ENCODE data around the gene KCNK6. TPM values are rescaled to one million over a fixed set of nuclear protein-coding genes. Genes with fewer than 3 reads are reported as not detected.
"Not testable (repeated sequence)": the region's sequence is repeated elsewhere in the genome, so short reads cannot be mapped to it uniquely, and the experiment has no call there.

KCNK6 gene
- total RNA-seq, 2 donors from 2014 or later: 5.1 to 8.9 TPM

DNA sequence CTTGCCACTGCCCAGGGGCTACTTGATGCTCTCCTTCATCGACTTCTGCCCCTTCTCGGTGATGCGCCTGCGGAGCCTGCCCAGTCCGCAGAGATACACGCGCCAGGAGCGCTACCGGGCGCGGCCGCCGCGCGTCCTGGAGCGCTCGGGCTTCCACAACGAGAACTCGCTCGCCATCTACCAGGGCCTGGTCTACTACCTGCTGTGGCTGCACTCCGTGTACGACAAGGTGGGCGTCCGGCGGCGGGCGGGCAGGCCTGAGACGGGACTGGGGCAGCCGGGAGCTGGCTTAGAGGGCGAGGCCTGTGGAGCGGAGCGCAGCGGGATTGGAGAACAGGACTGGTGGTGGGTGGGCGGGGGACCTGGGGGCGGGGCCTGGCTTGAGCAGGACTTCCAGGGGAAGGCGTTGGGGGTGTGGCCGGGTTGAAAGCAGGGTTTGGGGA, 42.0 kb downstream of the KCNK6 start:
- 1% methylated on average over 16 to 37 of the region's 37 CpGs for WGBS, 2 experiments (ENCODE audit: insufficient coverage in 1 of 2, insufficient read length in 1 of 2)

GRCh38 chr19:38362076-38362945, 42.7 kb downstream of the KCNK6 start:
- Mint-ChIP-seq H3K36me3 (ENCODE audit: low read depth) (no peaks in the 10 kb centered on the region), H3K27me3 (ENCODE audit: insufficient read depth) (peaks cover 57% of the 10 kb centered on the region), H3K27ac (peak overlapping the region; percentile 90), H3K9me3 (peaks cover 18% of the 10 kb centered on the region), H3K4me1 (peaks cover 4% of the 10 kb centered on the region), H3K4me3 (peak overlapping the region; percentile 73)
- WGBS, 2 experiments (ENCODE audit: insufficient coverage in 1 of 2, insufficient read length in 1 of 2): 2 to 7% methylated on average over 25 to 68 of the region's 68 CpGs
- H3K27me3 ChIP-seq (ENCODE audit: control insufficient read depth, insufficient read depth, low read length, poor library complexity, severe bottlenecking): peaks cover 39% of the 10 kb centered on the region
- peak; percentile 98 for DNase-seq
- TF ChIP-seq CTCF (conservative IDR thresholded peaks at IDR 0.05): no peak
- peak overlapping the region; percentile 13 for H3K9ac ChIP-seq (ENCODE audit: extremely low read depth, low read length, poor library complexity, severe bottlenecking)
- no peak overlapping the region for H3K27ac ChIP-seq (ENCODE audit: low read depth, low read length)
- H3K4me3 ChIP-seq (ENCODE audit: low read length): peak overlapping the region; percentile 84
- no peaks in the 10 kb centered on the region for H3K4me1 ChIP-seq (ENCODE audit: control insufficient read depth, insufficient read depth, low read length)
- no peaks in the 10 kb centered on the region for H3K36me3 ChIP-seq (ENCODE audit: control insufficient read depth, insufficient read depth, low read length)
- peaks cover 7% of the 10 kb centered on the region for H3K9me3 ChIP-seq (ENCODE audit: control insufficient read depth, low read length)

More for the DNA sequence above, 42.0 kb downstream of the KCNK6 start:
- peaks cover 4% of the 10 kb centered on the region for H3K4me1 Mint-ChIP-seq
- peaks cover 18% of the 10 kb centered on the region for H3K9me3 Mint-ChIP-seq
- Histone ChIP-seq H3K36me3 (ENCODE audit: control insufficient read depth, insufficient read depth, low read length) (no peaks in the 10 kb centered on the region), H3K9ac (ENCODE audit: extremely low read depth, low read length, poor library complexity, severe bottlenecking) (peak overlapping the region; percentile 13), H3K27ac (ENCODE audit: low read depth, low read length) (no peak overlapping the region), H3K27me3 (ENCODE audit: control insufficient read depth, insufficient read depth, low read length, poor library complexity, severe bottlenecking) (peaks cover 44% of the 10 kb centered on the region), H3K9me3 (ENCODE audit: control insufficient read depth, low read length) (peaks cover 7% of the 10 kb centered on the region), H3K4me3 (ENCODE audit: low read length) (peak overlapping the region; percentile 84), H3K4me1 (ENCODE audit: control insufficient read depth, insufficient read depth, low read length) (no peaks in the 10 kb centered on the region)
- H3K27ac Mint-ChIP-seq: peak overlapping the region; percentile 90
- H3K27me3 Mint-ChIP-seq (ENCODE audit: insufficient read depth): peaks cover 57% of the 10 kb centered on the region
- peak overlapping the region; percentile 73 for H3K4me3 Mint-ChIP-seq
- TF ChIP-seq CTCF (conservative IDR thresholded peaks at IDR 0.05): peak; percentile 55
- DNase-seq: peak; percentile 99
- H3K36me3 Mint-ChIP-seq (ENCODE audit: low read depth): no peaks in the 10 kb centered on the region

DNA sequence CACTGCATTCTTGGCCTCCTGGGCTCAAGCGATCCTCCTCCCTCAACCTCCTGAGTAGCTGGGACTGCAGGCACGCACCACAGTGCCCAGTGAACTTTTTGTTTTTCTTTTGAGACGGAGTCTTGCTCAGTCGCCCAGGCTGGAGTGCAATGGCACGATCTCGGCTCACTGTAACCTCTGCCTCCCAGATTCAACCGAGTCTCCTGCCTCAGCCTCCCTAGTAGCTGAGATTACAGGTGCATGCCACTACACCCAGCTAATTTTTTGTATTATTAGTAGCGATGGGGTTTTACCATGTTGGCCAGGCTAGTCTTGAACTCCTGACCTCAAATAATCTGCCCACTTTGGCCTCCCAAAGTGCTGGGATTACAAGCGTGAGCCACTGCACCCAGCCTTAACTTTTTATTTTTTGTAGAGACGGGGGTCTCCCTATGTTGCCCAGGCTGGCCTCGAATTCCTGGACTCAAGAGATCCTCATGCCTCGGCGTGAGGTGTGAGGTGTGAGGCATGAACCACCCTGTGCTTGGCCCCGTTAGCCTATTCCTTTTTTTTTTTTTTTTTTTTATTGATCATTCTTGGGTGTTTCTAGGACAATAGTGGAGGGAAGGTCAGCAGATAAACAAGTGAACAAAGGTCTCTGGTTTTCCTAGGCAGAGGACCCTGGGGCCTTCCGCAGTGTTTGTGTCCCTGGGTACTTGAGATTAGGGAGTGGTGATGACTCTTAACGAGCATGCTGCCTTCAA, 43.5 kb downstream of the KCNK6 start:
- not testable (repeated sequence) for H3K9ac ChIP-seq (ENCODE audit: extremely low read depth, low read length, poor library complexity, severe bottlenecking); H3K4me1 Mint-ChIP-seq; H3K27ac Mint-ChIP-seq; H3K36me3 ChIP-seq (ENCODE audit: control insufficient read depth, insufficient read depth, low read length); DNase-seq; H3K36me3 Mint-ChIP-seq (ENCODE audit: low read depth); H3K27ac ChIP-seq (ENCODE audit: low read depth, low read length); H3K9me3 ChIP-seq (ENCODE audit: control insufficient read depth, low read length); H3K4me1 ChIP-seq (ENCODE audit: control insufficient read depth, insufficient read depth, low read length)
- WGBS, 2 experiments (ENCODE audit: insufficient coverage in 1 of 2, insufficient read length in 1 of 2): 78 to 83% methylated on average over 11 to 13 of the region's 16 CpGs
- Mint-ChIP-seq H3K4me3 (peak overlapping the region; percentile 73), H3K27me3 (ENCODE audit: insufficient read depth) (peaks cover 52% of the 10 kb centered on the region), H3K9me3 (peaks cover 18% of the 10 kb centered on the region)
- Histone ChIP-seq H3K27me3 (ENCODE audit: control insufficient read depth, insufficient read depth, low read length, poor library complexity, severe bottlenecking) (peaks cover 35% of the 10 kb centered on the region), H3K4me3 (ENCODE audit: low read length) (peak overlapping the region; percentile 84)
